ENCODE data around the gene CFH. TPM values are rescaled to one million over a fixed set of nuclear protein-coding genes. Genes with fewer than 3 reads are reported as not detected.

The CFH gene
- total and polyA plus RNA-seq, 10 donors, result 7.2 to 42.7 (median 14.6) TPM

- Histone ChIP-seq H3K27me3 (replicated peaks in 1 of 7) (no peaks in the 10 kb centered on the region), H3K9me3 (no peaks in the 10 kb centered on the region), H3K4me3 (no peak overlapping the region), H3K36me3 (no peaks in the 10 kb centered on the region), H3K4me1 (no peaks in the 10 kb centered on the region), H3K27ac (no peak overlapping the region)
- intact Hi-C loops (cut with DNase I; ENCODE audit: low total_unique reads), result no loop called here
- no peak for DNase-seq
- 86 to 100% (median 94%) methylated on average over 1 of the region's 1 CpG for WGBS, 5 donors
- TF ChIP-seq POLR2AphosphoS5 (IDR thresholded peaks at IDR 0.05) (no peak), POLR2A (IDR thresholded peaks at IDR 0.05) (no peak), CTCF (IDR thresholded peaks at IDR 0.05 in 8 of 11, conservative IDR thresholded peaks at IDR 0.05 in 3 of 11) (no peak)
Observed at GRCh38 chr1:196773713-196774112, 121.9 kb downstream of the CFH start.

- H3K27me3 ChIP-seq (replicated peaks in 1 of 7), result no peaks in the 10 kb centered on the region
- TF ChIP-seq CTCF (IDR thresholded peaks at IDR 0.05 in 8 of 11, conservative IDR thresholded peaks at IDR 0.05 in 3 of 11) (no peak), POLR2A (IDR thresholded peaks at IDR 0.05) (no peak), POLR2AphosphoS5 (IDR thresholded peaks at IDR 0.05) (no peak)
- intact Hi-C loops (cut with DNase I; ENCODE audit: low total_unique reads), result no loop called here
- no peak overlapping the region for H3K27ac ChIP-seq
- no peak for DNase-seq
- 42 to 64% (median 53%) methylated on average over 2 of the region's 2 CpGs for WGBS, 5 donors
- H3K4me3 ChIP-seq, result no peak overlapping the region
- no peaks in the 10 kb centered on the region for H3K36me3 ChIP-seq
- no peaks in the 10 kb centered on the region for H3K9me3 ChIP-seq
- no peaks in the 10 kb centered on the region for H3K4me1 ChIP-seq
Observed at GRCh38 chr1:196774175-196774574, 122.3 kb downstream of the CFH start.

GRCh38 chr1:196774603-196775002 lies 122.8 kb downstream of the CFH start, which contains the start of gene CFHR3:
TSS of gene CFHR3 (plus strand) at chr1:196774840. CDS start at chr1:196774887, 47 bp downstream.
- TF ChIP-seq CTCF (IDR thresholded peaks at IDR 0.05 in 8 of 11, conservative IDR thresholded peaks at IDR 0.05 in 3 of 11) (no peak), POLR2AphosphoS5 (IDR thresholded peaks at IDR 0.05) (no peak), POLR2A (IDR thresholded peaks at IDR 0.05) (no peak)
- H3K4me1 ChIP-seq, result no peaks in the 10 kb centered on the region
- no peak within 1 kb of the TSS for H3K4me3 ChIP-seq
- intact Hi-C loops (cut with DNase I; ENCODE audit: low total_unique reads), result no loop called here
- H3K27ac ChIP-seq, result no peak within 1 kb of the TSS
- H3K27me3 ChIP-seq (replicated peaks in 1 of 7), result no peaks in the 10 kb centered on the region
- no peaks in the 10 kb centered on the region for H3K36me3 ChIP-seq
- H3K9me3 ChIP-seq, result no peaks in the 10 kb centered on the region
- no peak for DNase-seq

GRCh38 chr1:196777603-196778002 lies 125.8 kb downstream of the CFH start:
- Histone ChIP-seq H3K4me1 (no peaks in the 10 kb centered on the region), H3K36me3 (no peaks in the 10 kb centered on the region), H3K4me3 (no peak overlapping the region), H3K27me3 (replicated peaks in 1 of 7) (no peaks in the 10 kb centered on the region), H3K9me3 (peaks cover 0 to under 1% (median 0%) of the 10 kb centered on the region in 8 donors), H3K27ac (no peak overlapping the region)
- 87 to 92% (median 89%) methylated on average over 12 to 13 of the region's 13 CpGs for WGBS, 5 donors
- intact Hi-C loops (cut with DNase I; ENCODE audit: low total_unique reads), result no loop called here
- TF ChIP-seq POLR2AphosphoS5 (IDR thresholded peaks at IDR 0.05), result no peak
- no peak for TF ChIP-seq CTCF (IDR thresholded peaks at IDR 0.05 in 8 of 11, conservative IDR thresholded peaks at IDR 0.05 in 3 of 11)
- TF ChIP-seq POLR2A (IDR thresholded peaks at IDR 0.05), result no peak
- DNase-seq, result no peak
